Spleen (tissue), 7 donors: Measurements from ENCODE around the gene LRRC3.

Experiments used
- CTCF ChIP-seq, 11 experiments: fragments of 200-600 bp in 7 of 11; fragments of 450-650 bp in 4 of 11; sonication (generic) in 4 of 11; IDR thresholded peaks in 8 of 11; conservative IDR thresholded peaks in 3 of 11; 1 replicate in 7 of 11; 2 replicates in 4 of 11; pipeline versions ENCODE4 v1.4.0 to v1.8.0; 2016 to 2021; ENCODE audit warnings: antibody characterized with exemption in 11 of 11, inconsistent platforms in 4 of 11, mild to moderate bottlenecking in 1 of 11
- POLR2A ChIP-seq, 3 donors: fragments of 450-650 bp; IDR thresholded peaks; one replicate each; pipeline ENCODE4 v1.5.1; 2017; ENCODE audit warnings: antibody characterized with exemption in 3 of 3, mild to moderate bottlenecking in 1 of 3
- POLR2AphosphoS5 ChIP-seq, 3 donors: sonication (generic); formaldehyde crosslinking; IDR thresholded peaks; one replicate each; pipeline ENCODE4 v1.5.1; 2017; ENCODE audit warnings: antibody characterized with exemption in 3 of 3
- donor health status: DM: no; HTN: no; CAD: no; lungs with moderate emphysema.
- donor health status: DM: no; HTN: no; CAD: no.
- donor health status: DM: no; HTN: no; CAD: no.

GRCh38 chr21:44486302-44486701 lies 31.0 kb downstream of the LRRC3 start:
- TF ChIP-seq CTCF (IDR thresholded peaks at IDR 0.05 in 8 of 11, conservative IDR thresholded peaks at IDR 0.05 in 3 of 11) (no peak), POLR2A (IDR thresholded peaks at IDR 0.05) (no peak), POLR2AphosphoS5 (IDR thresholded peaks at IDR 0.05) (no peak)
